GM21447 (cell line): ENCODE data around the gene TLCD3B.
A peak's percentile ranks its signal among the peaks of the same experiment; 100 is the strongest.
"Not testable (repeated sequence)": the region's sequence is repeated elsewhere in the genome, so short reads cannot be mapped to it uniquely, and the experiment has no call there.

Experiments used
- ATAC-seq: cut with Tn5 transposase; IDR thresholded peaks from one replicate; pipeline ENCODE4 v1.9.1; 2021; ENCODE audit not compliant: unreplicated experiment

The TLCD3B gene

DNA sequence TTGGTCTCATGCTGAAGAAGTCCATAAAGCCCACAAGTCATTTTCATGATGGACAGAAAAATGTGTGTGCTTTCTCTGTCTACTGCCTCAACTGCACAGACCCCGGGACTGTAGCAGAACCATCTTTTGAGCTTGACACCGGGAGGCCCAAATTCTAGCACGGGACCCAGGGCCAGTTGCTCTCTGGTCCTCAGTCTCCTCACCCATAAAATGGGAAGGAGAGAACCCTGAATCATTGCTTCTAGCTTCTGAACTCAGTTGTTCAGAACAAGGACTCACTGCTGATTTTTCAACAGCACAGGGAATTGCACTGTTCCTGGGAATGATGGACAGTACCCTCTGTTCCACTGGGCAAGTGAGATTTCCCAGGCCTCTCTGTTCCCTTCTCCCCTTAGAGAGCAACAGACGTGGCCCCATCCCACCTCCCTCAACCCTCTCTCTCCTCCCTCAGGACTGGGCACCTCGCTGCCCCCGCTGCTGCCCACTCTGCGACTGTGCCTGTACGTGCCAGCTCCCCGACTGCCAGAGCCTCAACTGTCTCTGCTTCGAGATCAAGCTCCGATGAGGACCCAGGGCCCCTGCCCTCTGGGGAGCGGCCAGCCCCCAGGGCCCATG, 32.3 kb upstream of the TLCD3B start:
- no peak for ATAC-seq

DNA sequence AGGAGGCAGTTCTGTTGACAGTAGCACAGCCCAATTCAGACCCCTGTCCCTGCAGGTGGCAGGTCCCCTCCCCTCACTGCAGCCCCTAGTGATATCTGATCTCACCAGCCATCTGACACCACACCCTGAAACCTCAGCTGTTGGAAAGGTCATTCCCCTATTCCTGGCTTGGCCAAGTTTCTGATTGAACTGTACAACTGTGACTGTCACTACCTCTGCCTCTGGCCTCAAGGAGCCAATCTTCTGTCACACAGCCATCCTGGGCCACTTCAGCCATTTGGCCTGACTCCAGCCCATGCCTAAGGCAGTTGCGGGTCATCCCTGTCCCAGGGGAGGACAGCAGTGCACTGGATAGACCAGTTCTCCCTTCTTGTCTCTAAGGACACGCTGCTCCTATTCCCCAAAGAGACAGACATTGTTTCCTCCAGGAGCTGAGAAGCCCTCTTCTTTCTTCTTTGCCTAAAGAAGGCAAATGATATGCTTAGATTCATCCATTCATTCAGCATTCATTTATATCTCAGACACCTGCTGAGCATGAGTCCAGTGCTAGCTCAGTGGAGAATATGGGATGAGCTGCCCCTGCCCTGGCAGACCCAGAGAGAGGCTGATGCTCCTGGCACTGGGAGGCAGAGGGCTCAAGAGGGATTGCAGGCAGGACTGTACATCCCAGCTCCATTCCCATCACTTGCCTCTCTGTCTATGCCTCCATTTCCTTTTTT, 29.9 kb upstream of the TLCD3B start:
- no peak for ATAC-seq

DNA sequence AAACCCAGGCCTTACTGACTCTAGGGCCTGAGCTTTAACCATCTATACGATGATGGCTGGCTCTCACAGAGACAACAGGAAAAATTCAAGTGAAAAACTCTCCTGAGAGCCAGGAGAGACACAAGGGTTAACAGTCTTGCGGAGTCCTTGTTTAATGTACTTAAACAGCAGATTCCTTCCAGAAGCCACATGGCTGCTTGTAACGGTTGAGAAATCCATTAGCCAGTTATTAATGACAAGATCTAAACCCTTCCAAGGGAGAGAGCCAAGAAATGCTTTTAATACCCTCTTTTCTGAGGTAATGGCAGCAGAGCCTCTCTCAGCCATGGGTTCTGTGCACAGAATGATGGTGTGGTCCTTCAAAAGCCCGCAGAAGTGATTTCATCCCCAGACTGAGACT, 29.3 kb upstream of the TLCD3B start:
- ATAC-seq = no peak

DNA sequence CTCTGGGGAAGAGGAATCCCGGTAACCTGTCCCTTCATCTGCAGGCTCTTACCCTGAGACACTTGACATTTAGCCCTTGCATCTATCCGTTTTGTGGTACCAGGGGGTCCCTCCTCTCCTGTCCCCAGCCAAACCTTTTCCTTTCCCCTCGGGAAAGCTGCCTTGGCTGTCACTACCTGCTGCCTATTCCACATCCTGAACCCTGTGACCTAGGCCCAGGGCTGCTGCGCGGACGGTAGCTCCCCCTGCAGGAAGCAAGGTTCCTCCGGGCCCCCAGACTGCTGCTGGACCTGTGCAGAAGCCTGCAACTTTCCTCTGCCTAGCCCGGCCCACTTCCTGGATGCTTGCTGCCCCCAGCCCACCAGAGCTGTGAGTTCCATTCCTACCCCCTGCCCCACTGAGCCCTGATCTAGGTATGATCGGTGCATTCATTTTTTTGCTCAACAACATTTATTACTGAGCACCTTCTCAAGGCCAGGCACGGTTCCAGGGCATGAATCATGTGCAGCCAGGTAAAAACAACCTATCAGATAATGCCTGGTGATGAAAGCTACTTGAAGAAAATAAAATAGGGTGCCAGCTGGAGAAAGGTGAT, 24.0 kb upstream of the TLCD3B start:
- ATAC-seq = no peak

DNA sequence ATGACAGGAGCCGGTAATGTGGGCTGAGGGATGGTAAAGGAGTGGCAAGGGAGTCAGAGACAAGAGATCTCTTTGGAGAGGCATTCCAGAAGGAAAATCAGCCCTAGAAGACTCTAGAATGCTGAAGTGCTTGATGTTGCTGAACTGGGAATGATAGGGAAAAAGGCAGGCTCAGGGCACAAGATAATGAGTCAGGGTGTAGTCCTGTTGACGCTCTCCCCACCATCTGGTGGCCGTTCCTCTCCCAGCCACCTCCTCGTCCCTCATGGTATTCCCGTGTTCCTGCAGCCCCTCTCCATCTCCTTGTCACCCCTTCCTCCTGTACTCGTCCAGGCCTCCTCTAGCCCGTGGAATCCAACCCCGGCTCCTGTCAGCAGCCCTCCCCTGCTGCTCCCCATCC, 23.4 kb upstream of the TLCD3B start:
- ATAC-seq = no peak

DNA sequence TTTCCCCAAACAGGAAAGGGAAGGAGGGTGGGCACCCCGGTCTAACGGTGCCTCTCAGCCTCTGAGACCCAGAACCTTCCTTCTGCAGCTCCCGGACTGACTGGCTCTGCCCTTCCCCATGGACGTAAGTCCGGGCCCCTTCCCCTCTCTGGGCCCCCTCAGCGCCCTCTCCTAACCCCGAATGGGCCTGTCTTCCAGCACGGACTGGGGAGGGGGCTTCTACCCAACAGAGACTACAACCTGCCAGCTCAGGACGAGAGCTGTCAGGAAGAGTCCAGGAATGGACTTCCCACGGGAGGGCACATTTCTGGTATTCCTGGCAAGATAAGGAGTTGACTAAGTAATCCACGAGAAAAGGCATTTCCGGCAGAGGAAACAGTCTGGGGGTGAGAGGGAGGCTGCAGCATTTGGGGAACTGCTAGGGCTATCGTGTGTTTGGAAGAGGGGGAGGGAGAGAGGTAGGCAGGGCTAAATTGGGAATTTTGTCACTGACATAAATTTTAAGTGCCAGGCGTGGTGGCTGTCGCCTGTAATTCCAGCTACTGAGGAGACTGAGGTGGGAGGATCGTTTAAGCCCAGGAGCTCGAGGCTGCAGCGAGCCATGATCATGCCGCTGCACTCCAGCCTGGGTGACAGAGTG, 22.4 kb upstream of the TLCD3B start:
- no peak for ATAC-seq

DNA sequence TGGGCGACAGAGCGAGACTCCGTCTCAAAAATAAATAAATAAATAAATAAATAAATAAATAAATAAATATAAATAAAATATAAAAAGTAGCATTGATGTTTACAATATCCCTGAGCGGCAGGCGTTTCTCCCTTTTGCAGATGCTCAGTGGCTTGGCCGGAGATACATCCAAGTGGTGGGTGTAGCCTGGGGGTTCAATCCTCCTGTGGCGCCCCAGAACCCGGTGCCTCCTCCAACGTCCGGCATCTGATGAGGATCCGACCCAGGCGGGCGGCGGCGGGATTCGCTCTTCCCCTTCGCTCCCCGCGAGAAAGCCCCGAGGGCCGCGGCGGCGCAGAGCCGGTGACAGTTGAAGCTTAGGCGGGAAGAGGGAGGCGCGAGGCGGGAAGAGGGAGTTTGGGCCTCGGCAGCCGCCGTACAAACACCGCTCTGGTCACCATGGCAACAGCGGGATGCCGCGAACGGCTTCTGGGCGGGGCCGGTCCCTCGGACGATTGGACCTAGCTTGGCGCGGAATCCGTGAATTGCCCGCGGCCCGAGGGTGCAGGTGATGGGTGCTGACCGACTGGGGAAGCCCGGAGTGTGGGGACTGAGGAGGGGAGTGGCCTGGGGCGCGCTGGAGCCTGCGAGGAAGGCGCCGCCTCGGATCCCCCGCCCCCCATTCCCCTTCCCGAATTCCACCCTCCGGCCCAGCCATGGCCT, 21.8 kb upstream of the TLCD3B start:
- peak; percentile 66 for ATAC-seq

DNA sequence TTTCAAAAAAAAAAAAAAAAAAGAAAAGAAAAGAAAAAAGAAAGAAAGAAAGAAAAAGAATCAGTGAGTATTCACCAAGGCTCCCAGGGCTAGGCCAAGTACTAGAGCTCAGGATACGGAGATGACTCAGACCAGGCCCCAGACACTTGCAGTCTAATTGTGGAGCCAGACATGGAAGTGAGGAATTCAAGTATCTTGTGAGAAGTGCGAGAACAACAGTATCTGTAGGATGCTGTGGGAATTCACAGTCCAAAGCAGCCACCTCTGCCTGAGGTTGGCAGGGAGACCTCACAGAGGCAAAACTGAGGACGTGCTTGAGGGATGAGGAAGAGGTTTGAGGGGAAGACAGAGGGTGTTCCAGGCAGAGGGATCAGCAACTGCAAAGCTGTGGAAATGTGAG, 20.4 kb upstream of the TLCD3B start:
- ATAC-seq = no peak

DNA sequence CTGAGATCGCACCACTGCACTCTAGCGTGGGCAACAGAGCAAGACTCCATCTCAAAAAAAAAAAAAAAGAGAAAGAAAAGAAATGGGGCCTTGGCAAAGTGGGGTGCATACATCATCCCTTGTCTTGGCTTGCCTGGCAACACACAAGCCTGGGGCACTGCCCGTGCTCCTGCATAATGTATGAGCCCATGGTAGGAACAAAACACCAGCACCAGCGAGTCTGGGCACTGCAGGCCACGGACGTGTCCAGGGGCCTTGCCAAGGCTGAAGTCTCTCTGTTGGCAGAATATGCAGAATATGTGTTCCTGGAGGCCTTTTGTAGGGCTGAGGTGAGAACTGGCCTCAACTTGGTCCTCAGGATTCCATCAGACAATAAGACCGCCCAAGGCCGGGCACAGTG, 18.8 kb upstream of the TLCD3B start:
- no peak for ATAC-seq

DNA sequence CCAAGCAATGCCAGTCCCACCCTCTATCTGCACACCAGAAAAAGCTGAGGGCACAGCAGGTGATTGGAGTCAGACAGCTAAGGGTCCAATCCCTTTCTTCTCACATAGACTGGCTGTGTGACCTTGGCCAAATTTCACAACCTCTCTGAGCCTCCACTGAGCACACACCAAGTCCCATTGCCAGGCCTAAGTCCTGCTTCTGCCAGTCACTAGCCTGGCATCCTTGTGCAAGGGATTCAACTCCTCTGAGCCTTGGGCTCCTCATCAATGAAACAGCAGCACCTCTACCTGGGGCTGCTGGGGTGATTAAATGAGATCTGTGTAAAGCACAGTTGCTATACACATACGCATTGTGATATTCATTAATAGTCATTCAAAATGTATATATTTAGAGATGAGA, 15.5 kb upstream of the TLCD3B start:
- no peak for ATAC-seq

DNA sequence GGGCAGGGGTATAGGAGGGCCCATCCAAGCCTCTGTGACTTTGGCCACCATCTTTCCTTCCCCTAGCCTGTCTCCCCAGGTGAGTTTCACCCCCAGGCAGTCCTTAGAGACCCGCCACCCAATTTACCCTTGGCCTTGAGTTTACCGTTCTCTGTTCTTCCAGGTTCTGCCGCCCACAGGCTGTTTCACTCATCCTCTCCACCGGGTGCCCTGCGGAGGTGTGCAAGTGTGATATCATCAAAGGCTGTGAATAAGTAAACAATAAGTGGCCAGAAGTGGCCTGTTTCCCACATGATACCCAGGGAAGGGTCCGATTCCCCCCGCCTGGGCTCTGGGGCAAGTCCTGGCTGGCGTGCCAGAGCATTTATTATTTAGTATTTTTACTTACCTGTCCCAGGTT, 15.1 kb upstream of the TLCD3B start:
- ATAC-seq = no peak

DNA sequence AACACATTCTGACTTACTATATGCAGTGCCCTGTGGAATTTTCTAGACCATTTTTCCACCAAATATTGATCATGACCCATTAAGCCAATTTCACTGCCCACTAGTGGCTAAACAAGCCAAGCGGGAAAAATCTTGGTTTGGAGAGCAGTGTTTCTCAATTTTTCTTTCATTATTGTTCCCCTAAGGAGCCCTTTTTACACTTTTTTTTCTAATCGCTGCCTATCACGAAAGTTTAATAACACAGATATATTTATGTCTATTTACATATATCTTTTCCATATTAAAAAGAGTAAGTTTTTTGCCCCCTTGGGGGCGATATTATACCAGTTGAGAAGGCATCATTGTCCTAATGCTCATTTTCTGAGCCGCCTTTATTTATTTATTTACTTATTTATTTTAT, 10.8 kb upstream of the TLCD3B start:
- ATAC-seq = no peak

DNA sequence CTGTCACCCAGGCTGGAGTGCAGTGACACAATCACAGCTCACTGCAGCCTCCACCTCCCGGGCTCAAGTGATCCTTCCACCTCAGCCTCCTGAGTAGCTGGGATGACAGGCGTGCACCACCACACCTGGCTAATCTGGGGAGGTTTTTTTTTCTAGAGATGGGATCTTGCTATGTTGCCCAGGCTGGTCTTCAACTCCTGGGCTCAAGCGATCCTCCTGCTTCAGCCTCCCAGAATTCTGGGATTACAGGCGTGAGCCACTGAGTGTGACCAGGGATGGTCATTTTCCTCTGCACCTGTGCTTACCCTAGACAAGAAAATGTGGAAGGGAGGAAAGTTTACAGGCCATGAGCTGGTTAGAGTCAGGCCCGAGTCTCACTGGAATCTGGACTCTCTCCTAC, 9.6 kb upstream of the TLCD3B start:
- not testable (repeated sequence) for ATAC-seq

DNA sequence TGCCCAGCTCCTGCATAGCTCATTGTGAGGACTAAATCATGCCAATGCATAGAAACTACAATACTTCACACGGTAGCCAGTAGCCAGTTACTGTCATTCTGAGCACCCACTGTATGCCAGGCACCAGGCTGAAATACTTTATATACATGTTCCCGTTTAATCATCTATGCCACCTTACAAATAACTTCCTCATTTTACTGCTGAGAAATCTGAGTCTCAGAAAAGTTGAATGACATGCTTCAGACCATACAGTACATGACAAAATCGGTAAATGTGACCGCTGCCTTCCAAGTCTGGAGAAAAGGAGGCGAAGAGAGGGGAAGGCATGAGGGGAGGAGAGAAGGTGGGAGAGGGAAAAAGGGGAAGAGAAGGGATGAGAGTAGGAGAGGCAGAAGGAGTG, 9.2 kb upstream of the TLCD3B start:
- ATAC-seq = no peak

DNA sequence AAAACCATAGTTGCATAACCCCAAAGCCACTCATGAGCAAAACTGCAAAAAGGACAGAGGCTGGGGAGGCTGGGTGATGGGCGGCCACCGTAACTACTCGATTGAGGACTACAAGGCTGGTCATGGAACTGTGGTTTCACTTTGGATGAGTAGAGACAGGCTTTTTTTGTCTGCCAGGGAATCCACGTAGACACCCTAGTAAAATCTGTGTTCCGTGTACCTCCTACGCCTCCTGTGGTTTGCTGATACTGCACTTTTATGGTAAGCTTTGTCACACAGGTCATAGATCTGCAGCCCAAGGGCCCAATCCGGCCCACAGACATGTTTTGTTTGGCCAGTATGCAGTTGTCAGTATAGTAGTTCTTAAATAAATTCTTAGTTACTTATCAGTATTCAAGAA, 2.2 kb upstream of the TLCD3B start:
- no peak for ATAC-seq

DNA sequence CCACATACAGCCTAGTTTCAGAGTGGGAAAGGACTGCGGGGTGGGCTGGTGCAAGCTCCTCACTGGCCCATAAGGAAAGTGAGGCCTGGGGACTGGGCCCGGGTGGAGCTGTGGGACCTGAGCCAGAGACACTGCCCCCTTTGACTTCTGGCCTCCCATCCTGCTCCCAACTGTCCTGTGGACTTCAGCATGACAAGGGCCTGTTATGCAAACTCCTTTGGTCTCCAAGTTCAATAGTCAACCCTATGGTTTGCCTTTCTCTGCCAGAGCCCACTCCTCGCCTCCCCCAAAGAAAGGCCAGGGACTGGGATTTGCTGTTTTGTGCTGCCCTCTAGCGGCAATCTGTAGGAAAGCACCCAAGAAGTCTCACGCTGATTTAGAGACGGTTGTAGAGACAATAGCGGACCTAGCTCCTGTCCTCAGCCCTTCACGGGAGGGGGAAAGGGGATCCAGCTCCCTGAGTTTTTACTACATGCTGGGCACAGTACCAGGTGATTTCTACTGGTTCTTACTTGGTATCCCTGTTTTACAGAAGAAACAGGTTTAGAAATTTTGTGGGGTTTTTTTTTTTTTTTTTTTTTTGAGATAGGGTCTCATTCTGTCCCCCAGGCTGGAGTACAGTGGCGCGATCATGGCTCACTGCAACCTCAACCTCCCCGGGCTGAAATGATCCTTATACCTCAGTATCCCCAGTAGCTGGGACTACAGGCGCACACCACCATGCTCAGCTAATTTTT, 1.2 kb upstream of the TLCD3B start:
- no peak for ATAC-seq

DNA sequence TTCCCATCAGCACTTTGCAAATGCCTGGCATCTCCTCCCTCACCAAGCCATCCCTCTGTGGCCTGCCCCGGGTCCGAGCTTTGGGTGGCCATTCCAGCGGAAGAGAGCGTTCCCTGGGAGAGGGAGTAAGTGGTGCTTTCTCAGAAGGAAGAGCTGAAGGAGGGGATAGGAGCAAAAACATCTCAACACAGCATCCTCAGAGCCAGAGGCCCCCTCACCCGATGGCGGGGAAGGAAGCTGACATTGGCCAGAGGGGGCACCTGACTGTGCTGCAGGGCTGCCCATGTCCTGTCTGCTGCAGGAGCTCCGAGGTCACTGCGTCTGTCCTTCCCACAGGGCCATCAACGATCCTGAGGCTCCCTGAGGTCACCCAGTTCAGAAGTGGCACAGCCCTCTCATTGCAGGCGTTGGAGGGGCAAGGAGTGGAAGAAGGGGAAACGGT, 427 bp upstream of the TLCD3B start:
- ATAC-seq = no peak

DNA sequence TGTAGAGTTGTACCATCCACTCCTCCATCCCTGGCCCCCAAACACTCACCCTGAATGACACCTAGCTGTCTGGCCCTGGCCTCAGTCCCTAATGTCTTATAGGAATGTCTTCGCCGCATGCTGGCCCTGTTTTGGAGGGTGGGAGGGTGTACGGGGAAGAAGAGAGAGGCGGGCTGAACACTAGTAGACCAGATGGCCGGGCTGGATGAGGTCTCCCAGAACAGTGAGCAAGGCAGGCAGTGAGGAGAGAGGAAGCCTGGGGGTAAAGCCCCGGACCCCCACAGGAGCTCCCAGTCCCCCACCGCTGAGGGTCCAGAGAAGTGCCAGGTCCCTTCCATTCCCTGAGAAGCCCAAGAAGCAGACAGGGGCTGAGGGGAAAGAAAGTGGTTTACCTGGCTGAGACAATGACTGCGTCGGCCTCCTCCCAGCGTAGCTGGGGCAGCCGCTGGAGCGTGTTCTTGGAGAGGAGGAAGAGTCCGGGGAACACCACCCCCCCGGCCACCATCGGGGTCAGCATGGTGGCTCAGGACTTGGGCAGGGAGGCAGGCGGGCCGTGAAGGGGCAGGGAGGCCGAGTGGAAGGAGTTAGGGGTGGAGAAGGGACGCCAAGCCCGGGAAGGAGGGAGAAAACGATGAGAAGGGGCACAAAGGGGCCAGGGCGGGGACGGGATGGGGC, 923 bp downstream of the TLCD3B start:
- ATAC-seq = no peak

DNA sequence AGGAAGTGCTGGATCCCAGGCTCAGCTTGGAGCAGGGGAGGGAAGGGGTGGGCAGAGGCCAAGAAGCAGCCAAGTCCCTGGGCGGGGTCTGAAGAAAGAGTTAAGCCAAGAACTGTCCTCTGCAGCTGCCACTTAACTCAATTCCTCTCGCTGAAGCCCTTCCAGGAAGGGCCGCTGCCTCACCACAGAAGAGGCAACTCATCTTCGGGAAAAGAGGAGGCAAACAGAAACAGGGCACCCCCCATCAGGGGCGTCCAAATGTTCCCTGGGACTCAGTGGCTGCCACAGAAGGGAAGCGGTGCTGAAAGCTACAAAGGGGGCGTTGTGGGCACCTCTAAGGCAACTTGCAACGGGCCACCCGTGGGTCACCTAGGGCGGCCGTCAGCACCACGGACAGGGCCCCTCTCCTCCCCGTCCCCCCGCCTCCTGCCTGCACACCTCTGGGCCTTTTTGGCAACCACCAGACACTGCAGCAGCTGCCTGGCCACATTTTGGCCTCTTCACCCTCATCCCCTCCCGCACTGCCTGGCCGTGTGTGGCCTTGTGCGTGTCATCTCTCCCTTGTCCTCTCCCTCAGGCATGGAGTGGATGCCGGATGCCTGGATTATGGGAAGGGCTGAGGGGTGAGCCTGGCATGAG, 2.5 kb downstream of the TLCD3B start:
- ATAC-seq = no peak
